NCI-H128 (cell line): Measurements from ENCODE around the gene TAF6.

Source experiments
- DNase-seq: peaks from one replicate; lab custom pipeline; 2025; ENCODE audit not compliant: unreplicated experiment; lab: John Stamatoyannopoulos, UW

TAF6 gene

GRCh38 chr7:100119072-100119969, at the start of gene TAF6, which contains the start of gene CNPY4:
Gene TAF6 (minus strand): TSS chr7:100119358. CDS start chr7:100114209, 5,149 bp downstream.
Gene CNPY4 (plus strand): TSS chr7:100119634. CDS start chr7:100119745, 111 bp downstream.
- peak; percentile 93 for DNase-seq

GRCh38 chr7:100167912-100168323, 48.8 kb upstream of the TAF6 start:
- DNase-seq: no peak

GRCh38 chr7:100166970-100167911, 48.1 kb upstream of the TAF6 start:
- DNase-seq: no peak

DNA sequence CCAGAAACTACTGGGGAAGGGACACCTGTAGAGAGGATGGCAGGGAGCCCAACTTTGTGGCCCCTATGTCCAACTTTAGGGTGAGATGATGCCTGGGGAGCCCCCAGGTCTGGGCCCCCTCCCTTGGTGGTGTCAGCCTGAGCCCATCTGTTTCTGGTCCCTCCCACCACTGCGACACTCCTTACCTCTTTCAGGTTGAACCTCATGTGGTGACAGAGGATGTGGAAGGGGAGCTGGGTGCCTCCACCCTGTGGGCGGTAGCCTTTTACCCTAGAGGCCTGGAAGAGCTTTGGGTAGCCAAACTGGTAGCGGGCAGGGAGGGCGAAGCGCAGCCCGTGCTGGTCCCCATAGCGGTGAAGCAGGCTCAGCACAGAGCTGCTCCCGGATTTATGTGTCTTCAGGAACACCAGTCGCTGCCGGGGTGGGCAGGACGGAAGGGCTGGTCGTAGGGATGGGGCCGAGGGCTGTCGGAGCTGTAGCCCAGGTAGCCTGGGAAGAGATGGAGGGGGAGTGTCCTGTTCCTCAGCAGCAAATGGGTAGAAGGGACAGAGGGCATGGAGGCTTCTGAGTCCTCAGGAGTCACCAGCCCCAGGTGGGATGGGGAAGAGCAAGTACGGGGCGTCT, 47.3 kb upstream of the TAF6 start:
- no peak for DNase-seq

DNA sequence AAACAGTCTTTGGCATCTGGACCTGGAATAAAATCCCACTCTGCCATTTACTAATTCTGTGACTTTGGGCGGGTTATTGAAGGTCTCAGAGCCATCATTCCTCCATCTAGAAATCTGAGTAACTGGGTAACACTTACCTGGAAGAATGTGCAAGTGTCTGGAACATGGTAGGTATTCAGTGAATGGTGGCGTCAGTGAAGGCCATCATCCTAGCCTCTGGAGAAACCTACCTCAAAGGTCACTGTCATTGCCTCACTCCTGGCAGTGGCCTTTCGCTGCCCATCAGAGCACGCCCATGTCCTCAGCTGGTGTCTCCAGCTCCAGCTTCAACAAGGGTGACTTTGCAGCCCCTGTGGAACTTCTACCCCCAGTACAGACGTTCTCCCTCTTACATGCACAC, 44.7 kb upstream of the TAF6 start:
- no peak for DNase-seq

DNA sequence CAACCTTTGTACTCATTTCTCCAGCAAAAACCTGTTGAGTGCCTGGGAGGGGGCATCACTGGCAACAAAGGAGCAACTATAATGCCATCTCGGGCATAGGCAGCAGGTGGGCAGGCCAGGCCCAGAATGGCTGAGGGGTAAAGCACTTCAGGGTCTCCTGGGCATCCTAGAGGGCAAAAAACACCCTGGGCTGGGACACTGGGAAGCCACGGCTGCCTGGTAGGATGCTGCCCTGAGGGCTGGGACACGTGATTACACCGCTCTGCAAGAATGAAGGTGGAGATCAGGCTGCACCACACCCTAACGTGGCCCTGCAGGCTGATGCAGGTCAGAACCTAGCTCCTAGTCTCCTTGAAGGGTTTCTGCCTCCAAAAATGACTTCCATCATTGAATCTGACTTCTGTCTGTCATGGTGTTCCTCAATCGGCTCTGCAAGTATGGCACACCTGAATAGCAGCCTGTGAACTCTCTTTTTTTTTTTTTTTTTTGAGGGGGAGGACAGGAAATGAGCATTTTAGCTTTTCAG, 43.9 kb upstream of the TAF6 start:
- DNase-seq: no peak

GRCh38 chr7:100160067-100160466, 40.9 kb upstream of the TAF6 start:
- DNase-seq: no peak

DNA sequence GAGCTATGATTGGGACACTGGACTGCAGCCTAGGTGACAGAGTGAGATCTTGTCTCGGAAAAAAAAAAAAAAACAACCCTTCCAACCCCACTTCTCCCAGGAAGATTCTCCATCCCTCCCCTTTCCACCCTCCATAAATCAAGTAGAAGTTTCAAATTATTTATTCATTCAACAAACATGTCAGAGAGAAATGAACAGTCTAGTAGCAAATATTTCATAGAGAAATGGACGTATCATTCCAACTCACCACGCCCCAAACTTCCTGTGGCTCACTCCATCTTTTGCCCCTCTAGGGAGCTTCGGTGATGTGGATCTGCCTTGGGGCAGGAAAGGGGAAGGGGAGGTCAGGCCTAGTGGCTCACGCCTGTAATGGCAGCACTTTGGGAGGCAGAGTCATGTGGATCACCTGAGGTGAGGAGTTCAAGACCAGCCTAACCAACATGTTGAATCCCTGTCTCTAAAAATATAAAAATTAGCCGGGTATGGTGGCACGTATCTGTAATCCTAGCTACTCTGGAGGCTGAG, 40.0 kb upstream of the TAF6 start:
- DNase-seq: no peak

DNA sequence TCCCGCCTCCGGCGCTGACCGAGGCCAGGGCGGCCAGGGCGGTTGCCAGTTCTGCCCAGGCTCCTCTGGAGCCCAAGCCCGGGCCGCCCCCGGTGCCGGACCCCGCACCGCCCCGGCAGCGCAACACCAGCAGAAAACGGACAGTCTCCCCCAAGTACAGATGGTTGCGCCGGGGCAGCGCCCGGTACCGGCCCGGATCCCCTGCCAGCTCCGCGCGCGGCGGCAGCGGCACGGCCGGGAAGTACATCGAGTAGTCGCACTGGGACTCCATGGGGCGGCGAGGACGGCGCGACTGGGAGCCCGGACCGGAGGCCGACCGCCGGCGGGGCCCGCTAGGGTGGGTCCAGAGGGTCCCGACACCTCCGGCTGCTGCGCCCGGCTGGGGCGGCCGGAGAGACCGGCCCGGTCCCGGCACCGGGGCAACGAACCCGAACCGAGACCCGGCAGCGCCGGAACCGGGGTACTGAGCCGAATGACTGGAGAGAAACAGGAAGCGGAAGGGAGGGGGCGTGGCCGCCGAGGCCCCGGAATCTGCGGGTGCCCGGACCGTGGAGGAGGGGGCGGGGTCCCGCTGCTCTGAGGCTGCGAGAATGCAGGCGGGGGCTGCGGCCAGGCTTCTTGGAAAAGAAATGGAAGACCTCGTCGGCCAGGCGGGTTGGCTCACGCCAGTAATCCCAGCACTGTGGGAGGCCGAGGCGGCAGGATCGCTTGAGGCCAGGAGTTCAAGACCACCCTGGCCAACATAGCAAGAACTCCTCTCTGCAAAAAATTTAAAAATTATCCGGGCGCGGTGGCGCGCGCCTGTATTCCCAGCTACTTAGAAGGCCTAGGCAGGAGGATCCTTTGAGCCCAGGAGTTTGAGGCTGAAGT, 39.3 kb upstream of the TAF6 start, which contains the start of gene TRAPPC14:
Gene TRAPPC14, minus strand, starts transcription at position 495 of the 870 bp plus-strand sequence. Its CDS starts 224 bp downstream, at position 271.
- DNase-seq: peak; percentile 43

DNA sequence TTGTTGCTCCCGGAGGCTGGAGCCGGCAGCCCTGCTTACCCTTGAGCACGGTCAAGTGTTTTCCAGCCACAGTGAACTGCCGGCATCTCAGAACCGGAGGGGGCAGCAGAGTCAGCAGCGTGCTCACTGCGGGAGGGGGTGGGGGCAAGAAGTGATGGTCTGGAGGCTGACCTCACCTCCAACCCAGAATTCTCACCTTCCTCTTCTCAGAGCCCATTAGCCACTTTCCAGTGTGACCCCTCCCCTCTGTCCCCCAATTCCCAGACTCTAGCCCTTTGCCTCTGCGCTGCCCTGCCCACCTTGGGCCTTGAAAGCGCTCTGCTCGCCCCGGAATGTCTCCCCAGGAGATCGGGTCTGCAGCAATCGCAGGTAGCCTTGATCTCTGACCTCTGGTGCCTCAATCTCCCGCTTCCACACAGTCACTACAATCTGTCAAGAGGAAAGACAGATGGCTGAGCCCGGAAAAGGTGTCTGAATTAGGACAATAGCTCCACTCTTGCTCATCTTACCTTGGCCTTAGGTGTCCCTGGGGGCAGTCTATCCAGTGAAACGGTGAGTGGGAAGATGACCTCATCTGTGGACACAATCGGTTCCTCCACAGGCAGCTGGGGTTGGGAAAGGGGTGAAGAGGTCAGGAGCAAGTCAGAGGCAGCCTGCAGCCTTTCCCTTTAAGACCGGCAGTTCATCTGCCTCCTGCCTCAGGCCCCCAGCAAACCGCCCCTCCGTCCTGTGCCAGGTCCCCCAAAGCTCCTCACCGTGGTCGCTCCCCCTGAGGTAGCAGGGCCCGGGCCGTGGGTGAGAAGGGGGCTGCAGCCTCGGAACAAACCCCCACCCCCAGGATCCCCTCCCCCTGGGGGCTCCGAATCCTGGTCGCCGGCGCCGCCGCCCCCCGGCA, 38.4 kb upstream of the TAF6 start:
- DNase-seq: no peak

GRCh38 chr7:100157069-100157333, 37.8 kb upstream of the TAF6 start:
- DNase-seq: no peak

GRCh38 chr7:100156331-100157068, 37.3 kb upstream of the TAF6 start:
- DNase-seq: no peak

GRCh38 chr7:100155553-100156317, 36.6 kb upstream of the TAF6 start:
- no peak for DNase-seq

DNA sequence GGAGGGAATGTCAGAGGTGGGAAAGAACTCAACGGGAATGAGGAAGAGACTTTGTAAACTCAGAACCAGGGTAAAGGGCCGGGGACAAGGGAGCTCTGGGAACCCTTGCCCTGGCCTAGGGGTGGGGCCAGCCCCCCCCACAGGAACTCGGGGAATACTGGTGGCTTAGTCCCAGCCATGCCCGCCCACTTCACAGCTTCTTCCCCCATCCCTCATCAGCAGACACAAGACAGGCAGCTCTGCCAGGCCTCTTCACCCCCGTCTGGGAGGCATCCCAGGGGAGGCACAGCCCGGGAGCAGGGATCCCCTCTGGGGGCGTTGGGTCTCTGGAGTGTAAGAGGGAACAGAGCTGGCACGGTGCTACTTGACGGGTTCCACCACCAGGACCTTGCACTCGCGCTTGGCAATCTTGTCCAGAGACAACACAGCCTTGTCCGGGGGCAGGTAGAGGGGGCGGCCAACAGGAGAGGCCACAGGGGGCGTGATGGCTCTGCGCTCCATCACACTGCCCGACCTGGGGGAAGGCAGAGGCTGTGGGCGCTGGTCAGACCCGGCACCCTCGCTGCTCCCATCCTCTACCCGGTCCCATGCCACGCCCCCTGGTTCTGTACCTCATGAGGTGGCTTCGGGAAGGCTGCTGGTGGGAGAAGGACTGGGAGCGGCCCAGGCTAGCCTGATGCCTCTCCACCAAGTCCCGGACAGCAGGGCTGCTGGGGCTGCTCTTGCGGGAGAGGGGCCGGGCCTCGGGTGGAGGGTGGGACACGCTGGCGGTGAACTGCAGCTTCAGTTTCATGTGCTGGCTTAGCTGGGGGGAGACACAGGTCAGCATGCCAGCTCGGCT, 35.7 kb upstream of the TAF6 start:
- no peak for DNase-seq

DNA sequence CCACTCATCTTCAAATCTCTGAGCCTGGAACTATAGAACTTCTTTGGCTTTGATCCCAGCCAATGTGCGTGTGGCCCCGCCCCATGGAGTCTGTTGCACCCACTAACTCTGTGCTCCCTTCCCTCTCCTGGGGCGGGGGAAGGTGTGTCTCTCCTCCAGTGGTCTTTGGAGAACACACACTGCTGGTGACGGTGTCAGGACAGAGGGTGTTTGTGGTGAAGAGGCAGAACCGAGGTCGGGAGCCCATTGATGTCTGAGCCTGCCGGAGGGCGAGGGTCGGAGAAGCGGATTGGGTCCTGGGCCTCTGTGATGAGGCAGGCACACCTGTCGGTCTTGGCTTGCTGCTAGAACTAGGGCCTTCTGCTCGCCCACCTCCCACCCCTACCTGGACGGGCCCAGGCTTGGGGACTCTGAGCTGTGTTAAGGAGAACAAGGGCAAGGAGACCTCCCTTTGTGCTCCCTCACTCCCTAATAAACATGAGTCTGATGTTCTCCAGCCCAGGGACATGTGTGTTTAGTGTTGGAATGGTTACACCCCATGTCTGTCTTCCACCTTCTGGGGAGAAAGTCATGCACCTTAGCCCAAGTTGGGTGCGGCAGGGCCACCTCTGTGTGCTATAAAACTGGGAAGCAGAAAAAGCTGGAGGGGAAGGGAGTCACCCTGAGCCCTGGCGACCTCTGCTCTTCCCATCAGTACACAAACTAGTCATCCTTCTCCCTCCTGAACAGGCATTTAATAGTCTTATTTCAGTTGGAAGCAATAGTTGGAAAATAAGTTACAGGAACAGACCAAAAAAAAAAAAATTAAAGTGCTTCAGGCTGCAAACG, 34.8 kb upstream of the TAF6 start:
- DNase-seq: no peak
